Tibial nerve (tissue), 3 donors: ENCODE results near the gene SLC39A13.

Experiments
- POLR2A ChIP-seq, 2 donors: fragments of 450-650 bp; IDR thresholded peaks; one replicate each; pipeline ENCODE4 v1.6.1; 2017; ENCODE audit warnings: antibody characterized with exemption in 2 of 2, mild to moderate bottlenecking in 2 of 2, moderate library complexity in 2 of 2
- TF ChIP-seq, protein P1 (sequence below), 5 experiments: fragments of 200-600 bp in 3 of 5; fragments of 450-650 bp in 2 of 5; sonication (generic) in 3 of 5; IDR thresholded peaks; one replicate each; pipeline ENCODE4 v1.5.1; 2016 to 2019; ENCODE audit warnings: antibody characterized with exemption in 5 of 5, mild to moderate bottlenecking in 3 of 5, moderate library complexity in 2 of 5

DNA sequence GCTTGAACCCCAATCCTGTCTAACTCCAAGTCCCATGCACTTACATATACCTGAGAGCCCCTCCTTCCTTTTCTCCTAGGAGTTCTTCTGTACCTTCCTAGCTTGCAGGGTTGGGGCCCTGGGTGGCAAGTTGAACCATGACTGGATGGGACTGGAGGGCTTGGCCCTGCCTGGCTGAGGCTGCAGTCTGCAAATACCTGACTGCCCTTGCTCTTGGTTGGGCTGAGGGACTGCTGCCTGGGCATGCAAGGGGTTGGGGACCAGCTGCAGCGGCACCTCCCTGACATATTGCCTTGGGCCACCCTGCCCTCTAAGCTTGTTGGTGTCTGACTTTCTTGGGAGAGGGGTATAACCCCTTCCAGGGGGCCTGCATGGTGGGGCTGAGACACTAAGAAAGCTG, 9.8 kb upstream of the SLC39A13 start:
- TF ChIP-seq, protein P1, sequence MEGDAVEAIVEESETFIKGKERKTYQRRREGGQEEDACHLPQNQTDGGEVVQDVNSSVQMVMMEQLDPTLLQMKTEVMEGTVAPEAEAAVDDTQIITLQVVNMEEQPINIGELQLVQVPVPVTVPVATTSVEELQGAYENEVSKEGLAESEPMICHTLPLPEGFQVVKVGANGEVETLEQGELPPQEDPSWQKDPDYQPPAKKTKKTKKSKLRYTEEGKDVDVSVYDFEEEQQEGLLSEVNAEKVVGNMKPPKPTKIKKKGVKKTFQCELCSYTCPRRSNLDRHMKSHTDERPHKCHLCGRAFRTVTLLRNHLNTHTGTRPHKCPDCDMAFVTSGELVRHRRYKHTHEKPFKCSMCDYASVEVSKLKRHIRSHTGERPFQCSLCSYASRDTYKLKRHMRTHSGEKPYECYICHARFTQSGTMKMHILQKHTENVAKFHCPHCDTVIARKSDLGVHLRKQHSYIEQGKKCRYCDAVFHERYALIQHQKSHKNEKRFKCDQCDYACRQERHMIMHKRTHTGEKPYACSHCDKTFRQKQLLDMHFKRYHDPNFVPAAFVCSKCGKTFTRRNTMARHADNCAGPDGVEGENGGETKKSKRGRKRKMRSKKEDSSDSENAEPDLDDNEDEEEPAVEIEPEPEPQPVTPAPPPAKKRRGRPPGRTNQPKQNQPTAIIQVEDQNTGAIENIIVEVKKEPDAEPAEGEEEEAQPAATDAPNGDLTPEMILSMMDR (IDR thresholded peaks at IDR 0.05), result no peak
- TF ChIP-seq POLR2A (IDR thresholded peaks at IDR 0.05), result no peak
